HG03066 (cell line): ENCODE results near the gene TXNDC2.
"Not testable (repeated sequence)": the region's sequence is repeated elsewhere in the genome, so short reads cannot be mapped to it uniquely, and the experiment has no call there.

Source experiments
- ATAC-seq: cut with Tn5 transposase; IDR thresholded peaks from one replicate; pipeline ENCODE4 v1.9.1; 2021; ENCODE audit warnings: low read depth; ENCODE audit not compliant: unreplicated experiment

Gene TXNDC2

GRCh38 chr18:9911226-9911625 lies 25.5 kb downstream of the TXNDC2 start:
- ATAC-seq: no peak

GRCh38 chr18:9912285-9912684 lies 26.5 kb downstream of the TXNDC2 start:
- not testable (repeated sequence) for ATAC-seq

DNA sequence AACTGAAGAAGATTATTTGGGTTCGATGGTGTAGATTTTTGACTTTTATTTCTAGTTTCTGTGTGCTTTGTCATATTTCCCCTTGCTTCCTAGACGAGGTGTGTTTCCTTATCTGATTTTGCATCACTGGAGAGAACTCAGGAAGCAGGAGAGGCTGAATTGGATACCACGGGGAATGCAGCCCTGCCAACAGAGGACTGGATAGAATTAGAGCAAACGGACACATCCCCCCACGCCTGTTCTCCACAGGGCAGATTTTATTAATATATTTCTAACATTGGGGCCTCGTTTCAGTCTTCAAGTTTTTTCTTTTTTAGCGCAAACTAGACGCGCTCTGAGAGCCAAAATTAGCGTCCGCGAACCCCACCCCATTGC lies 27.4 kb downstream of the TXNDC2 start:
- ATAC-seq: no peak

GRCh38 chr18:9913526-9914333 lies 28.0 kb downstream of the TXNDC2 start, which contains the start of gene VAPA:
Gene VAPA, plus strand, starts transcription at chr18:9914016. Its CDS starts 241 bp downstream, at chr18:9914257.
- peak; percentile 81 for ATAC-seq

DNA sequence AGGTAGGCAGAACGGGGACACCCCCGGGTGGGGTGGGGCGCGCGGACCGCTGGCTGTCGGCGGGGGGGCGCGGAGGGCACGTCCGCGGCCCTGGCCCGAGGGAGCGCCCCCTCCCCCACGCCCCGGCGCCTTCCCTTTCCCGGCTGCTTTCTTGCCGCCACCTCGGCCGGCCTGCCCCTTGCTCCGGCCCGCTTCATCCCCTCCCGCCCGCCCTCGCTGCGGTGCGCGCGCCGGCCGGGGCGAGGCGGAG lies 28.5 kb downstream of the TXNDC2 start:
- no peak for ATAC-seq

- peak; percentile 33 for ATAC-seq
These were observed 29.0 kb downstream of the TXNDC2 start for GRCh38 chr18:9914584-9915290.

DNA sequence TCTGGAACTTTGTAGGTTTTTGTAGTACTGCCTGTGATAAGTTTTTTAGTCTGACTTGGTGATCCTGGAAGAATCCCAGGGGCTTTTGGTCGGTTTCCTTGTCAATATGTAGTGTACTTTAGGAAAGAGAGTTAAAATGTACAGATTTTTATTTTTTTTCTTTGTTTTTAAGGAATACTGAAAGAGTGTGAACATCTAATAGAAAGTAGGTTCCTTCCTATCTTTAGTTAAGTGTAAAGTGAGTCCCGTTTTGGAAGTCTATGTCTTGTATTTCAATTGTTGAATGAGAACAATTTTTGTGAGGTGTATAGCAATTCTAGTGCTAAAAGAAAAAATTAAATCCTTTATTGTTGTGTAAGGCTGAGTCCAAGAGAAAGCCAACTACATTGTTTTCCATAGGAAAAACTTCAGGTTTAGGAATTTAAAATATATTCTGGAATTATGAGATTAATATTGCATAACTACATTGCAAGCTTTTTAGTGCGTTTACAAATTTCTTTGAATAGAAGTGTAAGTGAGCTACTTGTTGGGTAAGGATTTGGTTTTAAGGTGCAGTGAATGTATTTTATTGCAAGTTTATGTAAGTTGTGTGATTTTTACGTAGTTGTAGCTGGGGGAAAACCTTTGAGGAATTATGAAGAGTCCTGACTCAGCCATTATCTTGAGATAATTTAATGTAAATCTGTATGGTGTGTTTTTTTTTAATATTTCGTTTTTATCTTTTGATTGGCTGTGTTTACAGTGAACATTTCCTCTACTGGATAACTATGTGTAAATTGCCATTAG lies 29.7 kb downstream of the TXNDC2 start:
- no peak for ATAC-seq

GRCh38 chr18:9916077-9916639 lies 30.4 kb downstream of the TXNDC2 start:
- no peak for ATAC-seq

DNA sequence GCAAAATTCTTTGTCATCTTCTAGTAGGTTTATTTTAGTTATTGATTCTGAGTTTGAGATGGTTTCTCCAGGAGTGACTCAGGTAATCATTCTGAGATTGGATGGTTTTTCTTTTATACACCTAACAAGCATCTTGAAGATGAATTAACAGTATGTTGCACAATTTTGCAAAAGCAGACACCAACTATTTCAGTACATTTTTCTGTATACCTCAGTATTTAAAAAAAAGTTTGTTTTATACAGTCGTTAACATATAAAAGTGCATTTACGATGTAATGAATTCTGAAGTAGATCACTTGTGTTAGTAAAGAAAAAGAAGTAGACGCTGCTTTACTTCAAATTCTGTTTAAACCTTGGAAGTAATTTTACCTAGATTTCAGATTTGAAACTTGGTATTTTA lies 31.0 kb downstream of the TXNDC2 start:
- ATAC-seq: no peak

DNA sequence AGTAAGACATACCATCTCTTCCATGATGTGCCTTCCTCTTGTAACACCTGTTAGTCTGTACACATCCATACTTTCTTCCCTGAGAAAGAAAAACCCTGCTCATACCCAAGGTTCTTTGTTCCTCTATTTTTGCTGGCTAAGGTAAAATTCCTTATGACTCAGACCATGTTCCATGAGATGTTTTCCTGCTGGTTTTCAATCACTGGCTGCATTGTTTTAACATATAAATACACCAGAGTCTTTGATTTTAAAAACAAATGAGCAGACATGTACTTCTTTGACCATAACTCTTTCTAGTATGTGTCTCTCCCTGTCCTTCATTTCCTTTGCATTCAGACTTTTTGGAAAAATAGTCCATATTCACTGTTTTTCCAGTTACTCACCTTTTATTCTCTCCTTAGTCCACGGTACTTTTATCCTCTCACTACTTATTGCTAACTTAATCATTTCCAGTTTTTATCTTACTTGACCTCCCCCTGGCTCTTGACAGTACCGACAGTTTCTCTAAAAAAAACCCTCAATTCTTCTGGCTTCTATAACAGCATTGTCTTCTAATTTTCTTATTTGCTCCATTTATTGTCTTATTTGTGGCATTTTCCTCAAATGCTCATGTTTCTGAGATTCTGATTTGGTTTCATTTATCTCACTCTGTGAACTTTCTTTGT lies 32.4 kb downstream of the TXNDC2 start:
- ATAC-seq: no peak

GRCh38 chr18:9919564-9920232 lies 33.9 kb downstream of the TXNDC2 start:
- no peak for ATAC-seq

DNA sequence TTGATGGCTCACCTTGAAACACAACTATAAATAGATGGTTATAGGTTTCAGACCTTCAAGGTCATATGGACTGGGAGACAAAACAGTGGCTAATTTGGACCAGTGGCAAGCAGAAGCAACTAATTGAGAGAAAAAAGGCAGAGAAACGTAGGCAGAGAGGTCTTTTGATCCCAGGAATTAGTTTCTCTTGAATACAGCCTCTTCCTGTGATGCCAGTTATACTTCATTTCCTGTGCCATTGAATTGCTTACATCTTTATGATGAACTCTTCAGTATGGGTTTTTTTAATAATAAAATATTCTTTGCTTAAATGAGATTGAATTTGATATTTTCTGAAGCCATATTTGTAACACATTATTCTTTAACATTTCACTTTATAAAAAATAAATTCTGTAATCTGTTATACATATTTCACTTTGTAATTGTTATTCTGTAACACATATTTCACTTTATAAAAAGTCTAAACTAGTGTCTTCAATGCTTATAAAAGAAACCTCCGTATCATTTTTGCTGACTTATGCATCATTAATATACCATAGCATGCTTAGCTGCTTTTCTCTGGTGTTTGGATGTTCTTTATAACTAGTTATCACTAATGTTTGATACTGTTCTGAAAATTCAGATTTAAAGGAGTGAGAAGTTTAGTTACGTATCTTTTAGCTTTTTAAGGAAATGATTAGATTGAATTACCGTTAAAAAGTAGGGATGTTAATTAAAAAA lies 37.0 kb downstream of the TXNDC2 start:
- ATAC-seq: no peak

- ATAC-seq: no peak
These were observed 38.7 kb downstream of the TXNDC2 start for GRCh38 chr18:9924371-9924943.

- ATAC-seq: no peak
These were observed 39.6 kb downstream of the TXNDC2 start for GRCh38 chr18:9925369-9925768.

GRCh38 chr18:9925795-9926194 lies 40.0 kb downstream of the TXNDC2 start:
- ATAC-seq: no peak

DNA sequence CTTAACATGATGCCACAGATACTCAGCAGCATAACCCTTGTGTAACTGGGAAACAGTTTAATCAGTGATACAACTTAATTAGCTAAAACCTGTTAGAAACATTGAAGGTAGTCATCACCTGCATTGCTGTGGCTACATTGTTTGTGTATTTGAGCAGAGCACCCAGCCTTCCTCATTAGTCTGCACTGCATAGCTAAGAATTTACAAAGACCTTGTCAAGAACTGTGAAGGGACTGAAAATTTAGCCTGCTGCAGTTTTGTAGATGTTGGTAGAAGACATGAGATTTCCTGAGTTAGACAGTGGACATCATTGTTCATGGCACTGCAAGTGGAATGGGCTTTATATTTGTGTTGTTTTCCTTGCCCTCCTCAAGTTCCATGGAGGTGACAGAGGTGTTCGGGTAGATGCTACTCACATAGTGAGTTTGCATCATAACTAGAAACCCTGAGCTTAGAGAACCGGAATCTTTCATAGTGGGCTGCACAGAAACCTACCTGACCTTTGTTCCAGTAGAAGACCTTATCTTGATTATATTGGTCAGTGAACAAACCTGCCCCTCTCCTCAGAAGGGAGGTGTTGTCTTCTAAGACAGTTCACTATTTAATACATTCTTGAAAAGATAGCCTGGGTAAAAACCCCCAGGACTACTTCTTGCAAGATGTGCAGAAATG lies 40.6 kb downstream of the TXNDC2 start:
- ATAC-seq: no peak

DNA sequence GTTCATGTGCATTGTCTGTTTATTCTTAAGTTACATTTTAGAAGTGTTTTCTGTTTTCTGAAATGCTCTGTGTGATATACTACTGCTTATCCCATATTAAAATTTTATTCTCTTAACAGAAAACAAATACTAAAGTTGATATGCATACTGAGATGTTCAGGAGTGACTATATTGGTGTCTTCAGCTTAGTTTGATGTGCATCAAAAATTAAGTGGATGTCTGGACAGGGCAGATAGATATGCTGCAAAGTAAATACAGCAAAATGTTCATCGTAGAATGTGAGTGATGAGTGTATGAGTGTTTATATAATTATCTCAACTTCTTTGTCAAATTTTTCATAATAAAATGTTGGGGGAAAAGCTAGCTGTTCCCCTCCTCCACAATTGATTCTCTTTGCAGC lies 41.2 kb downstream of the TXNDC2 start:
- no peak for ATAC-seq

DNA sequence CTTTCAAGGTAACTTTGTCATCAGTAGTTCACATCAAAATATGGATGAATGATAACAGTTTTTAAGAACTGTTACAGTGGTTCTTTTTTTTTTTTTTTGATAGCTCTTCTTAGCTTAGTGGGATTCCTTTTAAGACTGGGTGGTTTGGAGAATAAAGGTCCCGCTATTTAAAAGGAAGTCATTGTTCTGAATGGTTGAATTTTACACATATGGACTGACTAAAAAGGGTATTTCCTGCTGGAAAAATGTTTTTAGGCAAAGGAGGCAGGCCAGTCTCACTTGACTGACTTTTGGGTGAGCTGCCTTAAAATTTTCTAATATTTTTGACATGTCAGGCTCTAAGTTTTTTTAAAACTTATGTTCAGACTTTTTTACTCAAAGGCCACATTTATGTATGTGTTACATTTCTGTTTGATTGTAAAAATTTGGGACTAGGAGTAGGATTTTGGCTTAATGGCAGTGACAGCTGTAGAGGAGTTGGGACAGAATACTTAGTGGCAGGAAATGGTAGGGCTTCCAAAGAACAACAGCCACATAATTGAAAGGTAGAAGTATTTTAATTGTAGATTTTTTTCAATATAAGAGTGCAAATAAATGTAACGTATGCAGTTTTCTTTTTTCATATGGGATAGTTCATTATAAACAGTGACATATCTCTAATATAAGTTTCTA lies 41.8 kb downstream of the TXNDC2 start:
- no peak for ATAC-seq
